Bone marrow (tissue), 2 donors: Measurements from ENCODE around the gene AMBP.
"Not testable (repeated sequence)": the region's sequence is repeated elsewhere in the genome, so short reads cannot be mapped to it uniquely, and the experiment has no call there.

Experiments
- DNase-seq, 2 donors: peaks; one replicate each; lab custom pipeline; 2025; lab: John Stamatoyannopoulos, UW

AMBP gene

GRCh38 chr9:114050646-114051045 lies 27.5 kb downstream of the AMBP start:
- DNase-seq: no peak

GRCh38 chr9:114050226-114050568 lies 27.9 kb downstream of the AMBP start:
- DNase-seq: no peak

DNA sequence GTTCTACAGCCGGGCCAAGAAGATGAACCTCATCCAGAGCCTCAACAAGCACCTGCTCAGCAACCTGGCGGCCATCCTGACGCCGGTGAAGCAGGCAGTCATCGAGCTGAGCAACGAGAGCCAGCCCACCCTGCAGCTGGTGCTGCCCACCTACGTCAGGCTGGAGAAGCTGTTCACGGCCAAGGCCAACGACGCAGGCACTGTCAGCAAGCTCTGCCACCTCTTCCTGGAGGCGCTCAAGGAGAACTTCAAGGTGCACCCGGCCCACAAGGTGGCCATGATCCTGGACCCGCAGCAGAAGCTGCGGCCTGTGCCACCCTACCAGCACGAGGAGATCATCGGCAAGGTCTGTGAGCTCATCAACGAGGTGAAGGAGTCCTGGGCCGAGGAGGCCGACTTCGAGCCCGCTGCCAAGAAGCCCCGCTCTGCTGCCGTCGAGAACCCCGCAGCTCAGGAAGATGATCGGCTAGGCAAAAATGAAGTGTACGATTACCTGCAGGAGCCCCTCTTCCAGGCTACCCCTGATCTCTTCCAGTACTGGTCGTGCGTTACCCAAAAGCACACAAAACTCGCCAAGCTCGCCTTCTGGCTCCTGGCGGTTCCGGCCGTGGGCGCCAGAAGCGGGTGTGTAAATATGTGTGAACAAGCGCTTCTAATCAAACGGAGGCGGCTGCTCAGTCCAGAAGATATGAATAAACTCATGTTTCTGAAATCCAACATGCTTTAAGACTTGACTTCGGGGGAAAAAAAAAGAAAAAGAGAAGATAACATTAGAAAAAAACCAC lies 28.5 kb downstream of the AMBP start:
- DNase-seq: no peak

DNA sequence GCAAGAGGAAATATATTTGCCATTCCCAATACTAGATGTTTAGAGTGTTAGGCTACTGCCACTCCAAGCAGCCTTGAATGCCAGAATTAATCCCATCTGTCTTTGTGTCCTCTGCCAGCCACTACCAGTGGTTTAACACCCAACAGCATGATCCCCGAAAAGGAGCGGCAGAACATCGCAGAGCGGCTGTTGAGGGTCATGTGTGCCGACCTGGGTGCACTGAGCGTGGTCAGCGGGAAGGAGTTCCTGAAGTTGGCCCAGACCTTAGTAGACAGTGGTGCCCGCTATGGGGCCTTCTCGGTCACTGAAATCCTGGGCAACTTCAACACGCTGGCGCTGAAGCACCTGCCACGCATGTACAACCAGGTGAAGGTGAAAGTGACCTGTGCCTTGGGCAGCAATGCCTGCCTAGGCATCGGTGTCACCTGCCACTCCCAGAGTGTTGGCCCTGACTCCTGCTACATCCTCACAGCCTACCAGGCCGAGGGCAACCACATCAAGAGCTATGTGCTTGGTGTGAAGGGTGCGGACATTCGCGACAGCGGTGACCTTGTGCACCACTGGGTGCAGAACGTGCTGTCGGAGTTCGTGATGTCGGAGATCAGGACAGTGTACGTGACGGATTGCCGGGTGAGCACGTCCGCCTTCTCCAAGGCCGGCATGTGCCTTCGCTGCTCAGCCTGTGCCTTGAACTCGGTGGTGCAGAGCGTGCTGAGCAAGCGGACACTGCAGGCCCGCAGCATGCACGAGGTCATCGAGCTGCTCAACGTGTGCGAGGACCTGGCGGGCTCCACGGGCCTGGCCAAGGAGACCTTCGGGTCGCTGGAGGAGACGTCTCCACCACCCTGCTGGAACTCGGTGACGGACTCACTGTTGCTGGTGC lies 29.3 kb downstream of the AMBP start:
- DNase-seq: no peak

- DNase-seq: no peak
Measured at GRCh38 chr9:114047717-114048116, 30.4 kb downstream of the AMBP start.

DNA sequence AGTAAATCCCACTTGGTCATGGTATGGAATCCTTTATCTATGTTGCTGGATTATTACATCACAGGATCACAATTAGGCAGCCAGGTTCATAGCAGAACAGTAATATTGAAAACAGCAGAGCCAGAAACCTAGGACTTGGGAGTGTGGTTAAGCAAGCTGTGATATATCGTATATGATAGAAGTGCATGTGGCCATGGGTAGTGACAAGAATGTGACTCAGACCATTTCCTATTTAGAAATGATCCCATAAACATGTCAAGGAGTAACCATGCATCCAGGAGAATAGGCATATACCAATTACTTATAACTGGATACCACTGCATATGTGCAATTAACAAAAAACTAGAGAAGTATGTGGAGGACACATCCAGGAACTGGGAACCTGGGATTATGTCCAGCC lies 31.2 kb downstream of the AMBP start:
- DNase-seq: no peak

DNA sequence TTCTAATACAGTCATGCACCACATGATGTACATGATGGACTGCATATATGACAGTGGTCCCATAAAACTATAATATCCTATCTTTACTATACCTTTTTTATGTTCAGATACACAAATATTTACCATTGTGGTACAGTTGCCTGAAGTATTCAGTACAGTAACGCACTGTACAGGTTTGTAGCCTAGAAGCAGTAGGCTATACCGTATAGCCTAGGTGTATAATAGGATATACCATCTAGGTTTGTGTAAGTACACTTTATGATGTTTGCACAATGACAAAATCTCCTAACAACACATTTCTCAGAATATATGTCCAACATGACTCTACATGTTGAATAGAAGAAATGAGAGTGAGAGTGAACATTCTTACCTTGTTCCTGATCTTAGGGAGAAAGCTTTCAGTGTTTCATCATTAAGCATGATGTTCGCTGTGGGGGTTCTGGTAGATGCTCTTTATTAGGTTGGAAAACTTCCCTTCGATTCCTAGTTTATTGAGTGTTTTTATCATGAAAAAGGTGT lies 31.8 kb downstream of the AMBP start:
- no peak for DNase-seq

DNA sequence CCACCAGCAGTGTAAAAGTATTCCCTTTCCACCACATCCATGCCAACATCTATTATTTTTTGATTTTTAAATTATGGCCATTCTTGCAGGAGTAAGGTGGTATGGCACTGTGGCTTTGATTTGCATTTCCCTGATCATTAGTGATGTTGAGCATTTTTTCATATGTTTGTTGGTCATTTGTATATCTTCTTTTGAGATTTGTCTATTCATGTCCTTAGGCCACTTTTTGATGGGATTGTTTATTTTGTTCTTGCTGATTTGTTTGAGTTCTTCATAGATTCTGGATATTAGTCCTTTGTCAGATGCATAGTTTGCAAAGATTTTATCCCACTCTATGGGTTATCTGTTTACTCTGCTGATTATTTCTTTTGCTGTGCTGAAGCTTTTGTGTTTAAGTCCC lies 34.4 kb downstream of the AMBP start:
- DNase-seq: not testable (repeated sequence)

DNA sequence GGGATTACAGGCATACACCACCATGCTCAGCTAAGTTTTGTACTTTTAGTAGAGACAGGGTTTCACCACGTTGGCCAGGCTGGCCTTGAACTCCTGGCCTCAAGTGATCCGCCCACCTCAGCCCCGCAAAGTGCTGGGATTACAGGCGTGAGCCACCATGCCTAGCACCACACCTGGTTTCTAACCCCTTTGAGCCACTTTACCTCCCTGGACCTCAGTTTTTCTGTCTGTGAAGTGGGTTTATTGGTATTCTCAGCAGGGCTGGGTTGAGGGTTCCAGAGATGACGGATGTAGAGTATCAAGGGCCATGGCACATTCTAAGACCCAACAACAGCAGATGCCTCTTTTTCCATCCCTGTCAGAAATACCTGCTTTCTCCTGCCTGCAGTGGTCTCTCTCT lies 38.6 kb downstream of the AMBP start:
- DNase-seq: no peak

- DNase-seq: no peak
Measured at GRCh38 chr9:114038724-114039313, 39.3 kb downstream of the AMBP start.

DNA sequence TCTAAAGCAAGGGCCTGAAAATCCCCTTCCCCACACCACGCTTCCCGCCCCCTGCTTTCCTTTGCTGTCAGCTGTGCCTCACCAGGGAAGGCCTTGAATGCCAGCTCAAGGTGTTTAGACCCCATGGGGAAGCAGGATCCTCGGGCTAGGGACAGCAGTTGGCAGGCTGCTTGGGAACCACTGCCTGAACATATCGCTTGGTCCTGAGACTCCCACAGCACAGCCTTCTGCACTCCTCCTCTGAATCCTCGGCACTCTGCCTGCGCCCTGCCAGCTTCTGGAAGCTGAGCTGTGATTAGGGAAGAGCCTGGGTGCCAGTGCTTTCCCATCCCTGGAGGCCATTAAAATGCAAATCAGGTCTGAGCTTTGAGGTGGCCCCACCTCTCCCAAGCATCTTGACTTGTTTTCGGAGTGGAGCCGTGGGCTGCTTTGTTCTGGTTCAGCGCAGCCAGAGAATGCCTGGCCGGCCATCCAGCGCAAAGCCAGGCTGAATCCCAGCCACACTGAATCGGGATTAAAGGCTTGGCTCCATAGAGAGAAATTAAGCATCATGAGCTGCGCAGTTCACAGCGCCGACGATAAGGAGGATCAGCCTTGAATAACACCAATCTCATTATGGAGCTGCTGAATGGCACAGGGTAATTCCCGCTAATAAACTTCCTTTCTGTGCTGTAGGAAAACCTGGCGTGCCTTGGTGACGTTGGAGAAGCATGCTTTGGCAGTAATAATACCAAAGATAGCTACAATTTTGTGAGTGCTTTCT lies 40.0 kb downstream of the AMBP start:
- no peak for DNase-seq

DNA sequence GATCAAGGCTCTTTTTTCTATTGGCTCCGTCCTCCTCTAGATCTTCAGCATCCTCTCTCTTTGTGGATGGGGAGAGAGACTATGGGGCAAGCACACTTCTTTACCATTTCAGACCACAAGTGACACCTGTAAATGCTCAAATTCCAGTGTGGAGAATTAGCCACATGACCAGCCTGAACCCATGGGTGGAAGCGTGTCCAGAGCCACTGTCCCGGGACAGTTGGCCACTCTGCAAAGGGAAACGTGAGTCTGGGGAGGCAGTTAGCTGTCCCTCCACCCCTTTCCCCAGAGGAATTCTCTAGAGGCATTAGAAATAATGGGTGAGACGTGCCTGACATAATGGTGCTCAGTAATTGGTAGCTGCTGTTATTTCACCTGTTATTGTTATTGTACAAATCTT lies 40.9 kb downstream of the AMBP start:
- DNase-seq: no peak

DNA sequence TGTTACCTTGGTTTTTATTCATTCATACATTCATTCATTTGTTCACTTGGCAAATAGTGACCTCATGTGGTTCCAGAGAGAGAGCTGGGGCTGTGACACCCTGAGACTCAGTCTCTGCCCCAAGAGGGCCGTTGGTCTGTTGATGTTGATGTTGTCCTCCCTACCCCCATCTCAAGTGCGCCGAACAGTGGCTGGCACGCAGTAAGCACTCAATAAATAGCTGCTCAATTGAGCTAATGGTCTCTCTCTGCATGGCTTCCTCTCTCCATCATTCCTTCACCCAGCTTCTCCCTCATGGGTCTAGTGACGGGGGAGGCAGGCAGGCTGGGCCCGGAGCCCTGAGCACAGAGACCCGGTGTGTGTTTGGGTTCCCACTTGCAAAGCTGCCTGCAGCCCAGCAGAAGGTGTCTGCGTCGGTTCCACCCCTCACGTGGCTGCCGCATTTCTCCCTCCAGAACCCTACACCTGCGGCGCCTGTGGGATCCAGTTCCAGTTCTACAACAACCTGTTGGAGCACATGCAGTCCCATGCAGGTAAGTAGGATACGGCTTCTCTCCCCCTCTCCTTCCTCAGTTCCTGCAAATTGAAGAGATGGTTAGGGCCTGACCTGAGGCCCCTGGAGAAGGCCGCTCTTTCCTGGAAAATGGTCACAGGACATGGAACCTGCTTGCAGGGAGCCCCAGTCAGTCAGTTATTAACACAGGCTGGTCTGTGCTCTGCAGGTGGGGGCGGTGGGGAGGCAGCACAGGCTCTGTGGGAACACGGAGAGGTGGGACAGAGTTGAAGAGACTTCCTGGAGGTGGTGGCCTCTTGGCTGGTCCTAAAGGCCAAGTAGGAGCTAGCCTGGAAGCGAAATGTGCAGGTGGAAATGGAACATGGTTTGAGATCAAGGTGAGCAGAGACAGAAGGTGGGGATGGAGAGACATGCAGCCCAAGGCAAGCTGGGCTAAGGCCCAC lies 42.0 kb downstream of the AMBP start:
- no peak for DNase-seq

GRCh38 chr9:114035221-114035844 lies 42.8 kb downstream of the AMBP start:
- no peak for DNase-seq

DNA sequence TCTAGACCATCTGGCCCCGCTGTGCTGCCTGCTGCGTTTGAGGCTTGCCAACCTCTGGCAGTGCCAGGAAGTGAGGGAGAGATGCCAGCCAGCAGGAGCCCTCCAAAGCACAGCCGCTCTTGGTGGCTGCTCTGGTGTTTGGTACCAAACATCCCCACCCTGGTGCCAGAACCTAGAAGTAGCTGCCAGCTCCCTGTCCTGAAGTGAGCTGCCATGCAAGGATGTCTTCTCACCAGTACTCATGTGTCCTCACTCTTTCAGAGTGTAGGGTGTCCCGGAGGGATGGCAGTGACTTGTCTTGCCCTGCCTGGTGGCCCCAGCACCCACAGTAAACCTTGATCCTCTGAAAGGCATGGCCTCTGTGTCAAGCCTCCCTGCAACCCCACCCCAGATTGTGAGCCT lies 43.4 kb downstream of the AMBP start:
- no peak for DNase-seq

- no peak for DNase-seq
Measured at GRCh38 chr9:114034196-114034595, 43.9 kb downstream of the AMBP start.

DNA sequence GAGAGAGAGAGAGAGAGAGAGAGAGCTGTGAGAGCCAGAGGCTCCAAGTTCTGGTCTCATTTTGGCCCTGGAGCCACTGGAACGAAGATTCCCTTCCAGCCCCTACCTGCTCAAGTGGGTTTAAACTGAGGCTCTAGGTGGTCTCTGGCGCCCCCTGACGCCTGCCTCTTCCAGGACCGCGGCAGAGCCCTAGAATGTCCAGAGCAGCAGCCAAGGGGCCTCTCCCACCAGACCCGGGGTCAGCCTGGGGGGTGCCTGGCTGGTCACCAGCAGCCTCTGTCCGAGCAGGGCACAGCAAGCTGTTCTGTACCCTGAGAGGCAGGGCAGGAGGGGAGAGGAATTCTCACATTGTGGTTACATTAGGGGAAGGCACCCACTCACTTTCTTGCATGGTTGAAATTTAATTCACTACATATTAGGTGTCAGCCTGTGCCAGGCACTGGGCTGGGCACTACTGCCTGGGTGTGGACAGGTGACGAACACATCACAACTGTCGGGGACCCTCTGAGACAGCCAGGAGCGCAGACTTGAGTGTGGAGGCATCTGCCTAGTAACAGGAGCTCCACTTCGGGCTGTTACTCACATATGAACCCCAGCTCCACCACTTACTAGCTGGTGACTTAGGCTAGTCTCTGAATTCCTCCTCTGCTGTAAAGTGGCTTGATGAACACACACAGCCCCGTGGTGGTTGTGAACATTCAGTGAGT lies 44.5 kb downstream of the AMBP start:
- DNase-seq: peak in 1 of 2 donors; percentile 3

- DNase-seq: no peak
Measured at GRCh38 chr9:114031948-114032840, 45.9 kb downstream of the AMBP start.
